ENCODE data around the gene ANXA9.
A peak's percentile ranks its signal among the peaks of the same experiment; 100 is the strongest.

Gene ANXA9

DNA sequence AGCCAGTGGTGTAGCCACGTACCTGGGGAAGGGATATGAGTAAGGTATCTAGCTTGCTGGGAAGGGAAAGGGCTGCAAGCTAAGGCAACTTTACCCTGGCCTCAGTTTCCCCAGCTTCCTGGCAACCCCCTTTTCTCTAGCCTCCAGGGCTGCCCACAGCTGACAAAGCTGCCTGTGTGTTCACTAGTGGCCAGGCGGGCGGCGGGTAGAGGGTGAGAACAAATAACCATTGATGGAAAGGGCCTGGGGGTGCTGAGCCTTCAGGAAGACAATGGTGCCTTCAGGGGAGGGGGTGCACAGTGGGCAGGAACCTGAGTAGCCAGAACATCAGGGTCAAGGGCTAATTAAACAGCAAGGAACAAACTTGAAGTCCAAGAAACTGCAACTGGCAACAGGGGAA, 13.6 kb upstream of the ANXA9 start:
- H3K4me1 ChIP-seq (ENCODE audit: low read length): peaks cover 19% of the 10 kb centered on the region
- no peak overlapping the region for H3K4me3 ChIP-seq (ENCODE audit: low read length)
- TF ChIP-seq, protein P1, sequence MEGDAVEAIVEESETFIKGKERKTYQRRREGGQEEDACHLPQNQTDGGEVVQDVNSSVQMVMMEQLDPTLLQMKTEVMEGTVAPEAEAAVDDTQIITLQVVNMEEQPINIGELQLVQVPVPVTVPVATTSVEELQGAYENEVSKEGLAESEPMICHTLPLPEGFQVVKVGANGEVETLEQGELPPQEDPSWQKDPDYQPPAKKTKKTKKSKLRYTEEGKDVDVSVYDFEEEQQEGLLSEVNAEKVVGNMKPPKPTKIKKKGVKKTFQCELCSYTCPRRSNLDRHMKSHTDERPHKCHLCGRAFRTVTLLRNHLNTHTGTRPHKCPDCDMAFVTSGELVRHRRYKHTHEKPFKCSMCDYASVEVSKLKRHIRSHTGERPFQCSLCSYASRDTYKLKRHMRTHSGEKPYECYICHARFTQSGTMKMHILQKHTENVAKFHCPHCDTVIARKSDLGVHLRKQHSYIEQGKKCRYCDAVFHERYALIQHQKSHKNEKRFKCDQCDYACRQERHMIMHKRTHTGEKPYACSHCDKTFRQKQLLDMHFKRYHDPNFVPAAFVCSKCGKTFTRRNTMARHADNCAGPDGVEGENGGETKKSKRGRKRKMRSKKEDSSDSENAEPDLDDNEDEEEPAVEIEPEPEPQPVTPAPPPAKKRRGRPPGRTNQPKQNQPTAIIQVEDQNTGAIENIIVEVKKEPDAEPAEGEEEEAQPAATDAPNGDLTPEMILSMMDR (IDR thresholded peaks at IDR 0.05; ENCODE audit: low read depth, low read length): no peak
- no peak for TF ChIP-seq EZH2phosphoT487 (IDR thresholded peaks at IDR 0.05; ENCODE audit: low read depth)
- no peak overlapping the region for H3K27ac ChIP-seq (ENCODE audit: low read length)
- H2AFZ ChIP-seq (ENCODE audit: low read depth, low read length): no peak overlapping the region
- H4K20me1 ChIP-seq (ENCODE audit: insufficient read depth, low read length): peaks cover 43% of the 10 kb centered on the region
- no peaks in the 10 kb centered on the region for H3K9me3 ChIP-seq (ENCODE audit: insufficient read depth, low read length)
- H3K4me2 ChIP-seq (ENCODE audit: low read length): no peak overlapping the region
- peaks cover 55% of the 10 kb centered on the region for H3K79me2 ChIP-seq (ENCODE audit: low read length)
- H3K36me3 ChIP-seq (replicated peaks; ENCODE audit: low read depth, low read length): peaks cover 53% of the 10 kb centered on the region
- no peaks in the 10 kb centered on the region for H3K27me3 ChIP-seq (ENCODE audit: low read depth, low read length)
- no peak overlapping the region for H3K9ac ChIP-seq (ENCODE audit: low read length)

DNA sequence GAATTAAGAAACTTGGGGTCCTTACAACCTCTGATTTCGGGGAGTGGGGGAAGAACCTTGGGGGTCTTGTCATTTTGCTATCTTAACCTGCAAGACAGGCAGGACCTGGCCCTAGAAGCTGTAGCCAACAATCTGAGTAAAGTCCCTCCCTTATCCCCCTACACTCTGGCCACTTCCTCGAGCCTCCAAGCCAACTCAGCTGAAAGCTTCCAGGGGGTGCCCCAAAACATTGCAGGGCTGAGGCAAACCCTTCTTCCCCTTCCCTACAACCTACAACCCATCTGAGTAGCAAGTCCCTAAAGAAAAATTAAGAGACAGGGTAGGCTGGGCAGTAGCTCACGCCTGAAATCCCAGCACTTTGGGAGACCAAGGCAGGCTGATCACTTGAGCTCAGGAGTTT, 12.5 kb upstream of the ANXA9 start:
- Histone ChIP-seq H4K20me1 (ENCODE audit: insufficient read depth, low read length) (peaks cover 43% of the 10 kb centered on the region), H3K27ac (ENCODE audit: low read length) (no peak overlapping the region)

DNA sequence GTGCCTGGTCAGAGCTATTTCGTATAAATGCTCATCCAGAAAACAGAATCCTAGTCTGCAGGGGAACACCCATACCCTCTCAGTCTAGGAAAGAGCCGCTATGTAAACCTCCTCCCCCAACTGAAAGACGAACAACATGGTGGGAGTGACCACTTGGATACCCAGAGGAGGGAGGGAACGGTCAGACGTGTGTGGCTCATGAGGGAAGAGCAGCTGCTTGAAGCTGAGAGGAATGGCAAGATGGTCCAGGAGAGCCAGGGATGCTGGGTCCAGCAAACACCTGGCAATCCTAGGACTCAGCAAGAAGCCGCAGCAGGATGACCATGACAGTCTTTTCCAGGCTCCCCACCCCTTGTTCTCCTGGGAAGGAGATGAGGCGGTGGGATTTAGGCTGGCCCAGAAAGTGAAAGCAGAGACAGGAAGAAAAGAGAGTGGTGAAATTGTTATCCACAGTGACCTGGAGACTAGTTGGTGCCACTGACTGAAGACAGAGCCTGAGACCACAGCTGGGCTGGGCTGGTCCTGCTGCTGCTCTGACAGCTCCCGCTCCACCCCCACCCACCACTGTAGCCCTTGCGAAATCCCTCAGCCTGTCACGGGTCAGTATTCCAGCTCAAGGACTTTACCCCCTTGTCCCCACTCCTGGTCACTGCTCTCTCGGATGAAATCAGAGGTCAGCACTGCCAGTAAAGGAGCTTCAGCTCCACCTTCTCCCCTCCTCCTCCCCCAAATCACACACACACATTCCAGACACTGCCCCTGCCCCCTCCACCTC, 11.1 kb upstream of the ANXA9 start:
- no peaks in the 10 kb centered on the region for H3K27me3 ChIP-seq (ENCODE audit: low read depth, low read length)
- H3K9ac ChIP-seq (ENCODE audit: low read length): no peak overlapping the region
- H4K20me1 ChIP-seq (ENCODE audit: insufficient read depth, low read length): peaks cover 43% of the 10 kb centered on the region
- no peak overlapping the region for H2AFZ ChIP-seq (ENCODE audit: low read depth, low read length)
- peaks cover 31% of the 10 kb centered on the region for H3K36me3 ChIP-seq (replicated peaks; ENCODE audit: low read depth, low read length)
- no peaks in the 10 kb centered on the region for H3K9me3 ChIP-seq (ENCODE audit: insufficient read depth, low read length)
- H3K79me2 ChIP-seq (ENCODE audit: low read length): peaks cover 79% of the 10 kb centered on the region
- H3K4me2 ChIP-seq (ENCODE audit: low read length): no peak overlapping the region
- H3K4me3 ChIP-seq (ENCODE audit: low read length): no peak overlapping the region
- TF ChIP-seq, protein P1 (IDR thresholded peaks at IDR 0.05; ENCODE audit: low read depth, low read length): no peak
- no peak for TF ChIP-seq EZH2phosphoT487 (IDR thresholded peaks at IDR 0.05; ENCODE audit: low read depth)
- H3K27ac ChIP-seq (ENCODE audit: low read length): no peak overlapping the region
- H3K4me1 ChIP-seq (ENCODE audit: low read length): peaks cover 26% of the 10 kb centered on the region

More for the DNA sequence above, 12.5 kb upstream of the ANXA9 start:
- no peak overlapping the region for H2AFZ ChIP-seq (ENCODE audit: low read depth, low read length)
- peaks cover 20% of the 10 kb centered on the region for H3K4me1 ChIP-seq (ENCODE audit: low read length)
- H3K9me3 ChIP-seq (ENCODE audit: insufficient read depth, low read length): no peaks in the 10 kb centered on the region
- H3K27me3 ChIP-seq (ENCODE audit: low read depth, low read length): no peaks in the 10 kb centered on the region
- H3K4me2 ChIP-seq (ENCODE audit: low read length): no peak overlapping the region
- no peak overlapping the region for H3K4me3 ChIP-seq (ENCODE audit: low read length)
- no peak overlapping the region for H3K9ac ChIP-seq (ENCODE audit: low read length)
- peaks cover 42% of the 10 kb centered on the region for H3K36me3 ChIP-seq (replicated peaks; ENCODE audit: low read depth, low read length)
- TF ChIP-seq, protein P1 (IDR thresholded peaks at IDR 0.05; ENCODE audit: low read depth, low read length): no peak
- TF ChIP-seq EZH2phosphoT487 (IDR thresholded peaks at IDR 0.05; ENCODE audit: low read depth): no peak
- H3K79me2 ChIP-seq (ENCODE audit: low read length): peaks cover 66% of the 10 kb centered on the region

DNA sequence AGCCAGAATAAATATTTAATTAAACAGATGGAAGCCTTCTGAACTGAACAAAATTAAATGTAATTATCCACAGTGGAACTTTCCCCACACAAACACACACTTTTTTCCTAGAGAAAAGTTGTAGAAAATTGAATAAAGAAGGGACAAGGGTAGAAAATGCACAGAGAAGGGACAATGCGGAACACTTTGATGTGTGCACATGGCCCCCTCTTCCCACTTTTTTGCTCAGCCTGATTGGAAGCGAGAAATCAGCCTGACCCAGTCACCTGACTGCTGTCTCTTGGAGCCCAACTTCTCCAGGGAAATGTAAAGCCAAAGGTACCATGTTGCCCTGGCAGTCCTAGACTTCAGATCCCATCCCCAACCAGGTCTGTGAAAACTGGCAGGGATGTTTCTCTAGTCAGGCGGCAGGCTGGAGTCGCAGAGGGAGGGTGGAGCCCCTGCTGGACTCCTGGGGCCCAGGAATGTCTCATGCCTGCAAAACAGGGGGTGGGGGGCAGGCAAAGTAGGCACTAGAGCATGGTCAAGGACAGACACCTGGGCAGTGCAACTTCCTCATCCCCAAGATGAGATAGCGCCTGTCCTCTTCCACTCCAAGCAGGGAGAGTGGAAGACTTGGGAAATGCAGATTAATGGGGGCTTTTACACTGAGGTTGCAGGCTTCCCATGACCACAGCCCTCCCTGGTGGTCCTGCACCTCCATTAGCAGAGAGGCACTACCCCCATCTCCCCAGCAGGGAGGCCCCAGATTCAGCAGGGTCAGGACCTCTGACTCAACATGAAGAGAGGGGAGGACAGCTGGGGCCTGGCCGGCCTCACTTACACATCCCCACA, 10.3 kb upstream of the ANXA9 start:
- Histone ChIP-seq H3K4me3 (ENCODE audit: low read length) (no peak overlapping the region), H3K27me3 (ENCODE audit: low read depth, low read length) (no peaks in the 10 kb centered on the region), H3K36me3 (replicated peaks; ENCODE audit: low read depth, low read length) (peaks cover 23% of the 10 kb centered on the region), H3K9me3 (ENCODE audit: insufficient read depth, low read length) (no peaks in the 10 kb centered on the region), H2AFZ (ENCODE audit: low read depth, low read length) (no peak overlapping the region), H3K27ac (ENCODE audit: low read length) (no peak overlapping the region), H3K4me1 (ENCODE audit: low read length) (peaks cover 33% of the 10 kb centered on the region), H3K79me2 (ENCODE audit: low read length) (peaks cover 82% of the 10 kb centered on the region), H3K4me2 (ENCODE audit: low read length) (peak overlapping the region; percentile 97), H4K20me1 (ENCODE audit: insufficient read depth, low read length) (peaks cover 43% of the 10 kb centered on the region), H3K9ac (ENCODE audit: low read length) (no peak overlapping the region)
- no peak for TF ChIP-seq EZH2phosphoT487 (IDR thresholded peaks at IDR 0.05; ENCODE audit: low read depth)
- TF ChIP-seq, protein P1 (IDR thresholded peaks at IDR 0.05; ENCODE audit: low read depth, low read length): no peak

Data from OCI-LY3 (cell line).